HCT116 (cell line): ENCODE measurements around the gene SLC12A1. TPM values are rescaled to one million over a fixed set of nuclear protein-coding genes. Genes with fewer than 3 reads are reported as not detected.

Source experiments
- ATAC-seq: fragments of 200-7000 bp; cut with Tn5 transposase; 2 replicates; pipeline ENCODE4 v1.9.1; 2020; ENCODE audit warnings: mild to moderate bottlenecking, moderate library complexity
- BruUV-seq: library from RNA; stranded (reverse); fragments of 400-500 nt; replicated peaks from 2 replicates; lab custom pipeline; 2021; lab: Mats Ljungman, UMichigan
- CTCF ChIA-PET: fragments of 300-600 bp; sonication (Branson Sonifier 250); formaldehyde crosslinking; loops from one replicate; lab custom pipeline; 2021; ENCODE audit warnings: antibody characterized with exemption; lab: Charles Lee
- POLR2A ChIA-PET: fragments of 300-600, 350-600 bp; sonication (Branson Sonifier 250); formaldehyde crosslinking; loops from one replicate; lab custom pipeline; 2021; ENCODE audit warnings: antibody characterized with exemption; lab: Charles Lee
- RAD21 ChIA-PET, 2 experiments: fragments of 300-600 bp; sonication (Branson Sonifier 250); formaldehyde crosslinking; loops; one replicate each; lab custom pipeline; 2023; ENCODE audit warnings: low total read pairs in 2 of 2; ENCODE audit not compliant: uncharacterized antibody in 2 of 2, unreplicated experiment in 2 of 2, low non-redundant PET in 1 of 2; lab: Charles Lee
- DNase-seq: peaks from one replicate; pipeline ENCODE4 v3.0.0-alpha.2; 2010; ENCODE audit warnings: low read depth, low spot score
- H2AFZ ChIP-seq: fragments of 200-600 bp; shearing (Covaris generic), sonication (generic); 2 replicates; pipeline ENCODE4 v1.6.1; 2017; ENCODE audit warnings: low read depth, mixed run types, mixed read lengths, antibody characterized with exemption, low read length; ENCODE audit not compliant: poor library complexity, severe bottlenecking
- H3K27ac ChIP-seq: 2 replicates; pipeline ENCODE4 v1.5.1; 2012; ENCODE audit warnings: low read depth, low read length
- H3K27me3 ChIP-seq: fragments of 200-600 bp; sonication (generic); 2 replicates; pipeline ENCODE4 v1.6.1; 2016; ENCODE audit warnings: mixed run types, low read length, mixed read lengths; ENCODE audit not compliant: insufficient read depth
- H3K36me3 ChIP-seq, 2 experiments: fragments of 200-500 bp in 1 of 2; fragments of 200-600 bp in 1 of 2; sonication (Bioruptor generic) in 1 of 2; sonication (generic) in 1 of 2; 2 replicates each; pipeline versions ENCODE4 v1.5.1 to v1.6.1; 2014 to 2016; ENCODE audit warnings: low read length in 2 of 2, inconsistent platforms in 1 of 2, mixed read lengths in 1 of 2, mixed run types in 1 of 2; ENCODE audit not compliant: insufficient read depth in 2 of 2, control insufficient read depth in 1 of 2
- H3K4me1 ChIP-seq, 2 experiments: fragments of 200-600 bp in 1 of 2; sonication (generic) in 1 of 2; 2 replicates each; pipeline versions ENCODE4 v1.5.1 to v1.6.1; 2012 to 2017; ENCODE audit warnings: low read length in 2 of 2, inconsistent platforms in 1 of 2, mild to moderate bottlenecking in 1 of 2, mixed read lengths in 1 of 2, mixed run types in 1 of 2, moderate library complexity in 1 of 2; ENCODE audit not compliant: insufficient read depth in 2 of 2, control insufficient read depth in 1 of 2
- H3K4me2 ChIP-seq: fragments of 200-600 bp; sonication (generic); 2 replicates; pipeline ENCODE4 v1.6.1; 2017; ENCODE audit warnings: mixed run types, low read length, mixed read lengths
- H3K4me3 ChIP-seq, 2 experiments: fragments of 200-600 bp in 1 of 2; sonication (generic) in 1 of 2; replicated peaks in 1 of 2; 2 replicates each; pipeline ENCODE4 v1.5.1; 2011 to 2016; ENCODE audit warnings: low read length in 2 of 2, control low read depth in 1 of 2, low read depth in 1 of 2, mild to moderate bottlenecking in 1 of 2, mixed read lengths in 1 of 2, mixed run types in 1 of 2
- H3K79me2 ChIP-seq: fragments of 200-600 bp; sonication (generic); 2 replicates; pipeline ENCODE4 v1.6.1; 2017; ENCODE audit warnings: mild to moderate bottlenecking, mixed run types, low read length, moderate library complexity, mixed read lengths; ENCODE audit not compliant: insufficient read depth
- H3K9ac ChIP-seq: fragments of 200-600 bp; sonication (generic); 2 replicates; pipeline ENCODE4 v1.6.1; 2016; ENCODE audit warnings: low read length, mixed read lengths
- H3K9me2 ChIP-seq: fragments of 200-600 bp; sonication (generic), shearing (Covaris generic); 2 replicates; pipeline ENCODE4 v1.6.1; 2017; ENCODE audit warnings: mixed run types, mild to moderate bottlenecking, moderate library complexity; ENCODE audit not compliant: insufficient read depth
- H3K9me3 ChIP-seq, 2 experiments: fragments of 200-500 bp in 1 of 2; fragments of 200-600 bp in 1 of 2; sonication (Bioruptor generic) in 1 of 2; sonication (generic) in 1 of 2; 2 replicates each; pipeline ENCODE4 v1.6.1; 2014 to 2017; ENCODE audit warnings: low read length in 2 of 2, mixed read lengths in 2 of 2, inconsistent platforms in 1 of 2, low read depth in 1 of 2, mild to moderate bottlenecking in 1 of 2, mixed run types in 1 of 2, moderate library complexity in 1 of 2; ENCODE audit not compliant: control insufficient read depth in 1 of 2, insufficient read depth in 1 of 2
- H4K20me1 ChIP-seq: fragments of 200-600 bp; sonication (generic), shearing (Covaris generic); 2 replicates; pipeline ENCODE4 v1.6.1; 2017; ENCODE audit warnings: mixed run types, mild to moderate bottlenecking, moderate library complexity; ENCODE audit not compliant: insufficient read depth
- CEBPB ChIP-seq: IDR thresholded peaks from 2 replicates; pipeline ENCODE4 v1.6.1; 2012; ENCODE audit warnings: low read depth
- EZH2phosphoT487 ChIP-seq: fragments of 200-600 bp; IDR thresholded peaks from 2 replicates; pipeline ENCODE4 v1.6.1; 2018; ENCODE audit warnings: antibody characterized with exemption, borderline replicate concordance
- JUND ChIP-seq: IDR thresholded peaks from 2 replicates; pipeline ENCODE4 v1.6.1; 2012
- POLR2A ChIP-seq: IDR thresholded peaks from 2 replicates; pipeline ENCODE4 v1.7.0; 2011; ENCODE audit warnings: borderline replicate concordance; ENCODE audit not compliant: insufficient read depth, insufficient read length; ENCODE audit errors: extremely low read depth
- POLR2AphosphoS5 ChIP-seq: IDR thresholded peaks from 2 replicates; pipeline ENCODE4 v1.6.1; 2011; ENCODE audit warnings: mild to moderate bottlenecking, low read depth, low read length, moderate library complexity
- YY1 ChIP-seq: IDR thresholded peaks from 2 replicates; pipeline ENCODE4 v1.6.1; 2011; ENCODE audit warnings: low read length, low read depth, moderate library complexity, mild to moderate bottlenecking; ENCODE audit not compliant: insufficient replicate concordance; ENCODE audit errors: extremely low read depth
- ZFX ChIP-seq: fragments of 450-650 bp; IDR thresholded peaks from 2 replicates; pipeline ENCODE4 v1.6.1; 2017
- ZNF274 ChIP-seq: fragments of 200-500 bp; sonication (Bioruptor generic); IDR thresholded peaks from 2 replicates; pipeline ENCODE4 v1.6.1; 2014; ENCODE audit warnings: mild to moderate bottlenecking, low read depth, low read length, inconsistent platforms
- intact Hi-C: fragments of 100-400 bp; cut with micrococcal nuclease; formaldehyde crosslinking; loops from 2 replicates; pipeline ENCODE4 v1.10.0; 2022
- total RNA-seq: library from RNA; stranded (reverse); gene quantifications from one replicate; pipeline ENCODE4 v1.2.1, GENCODE V29; 2021; ENCODE audit not compliant: unreplicated experiment
- TF ChIP-seq, protein P1 (sequence below): IDR thresholded peaks from 2 replicates; pipeline ENCODE4 v1.6.1; 2011; ENCODE audit warnings: mild to moderate bottlenecking, low read length, moderate library complexity; ENCODE audit not compliant: insufficient replicate concordance; ENCODE audit errors: extremely low read depth
- TF ChIP-seq, protein P2 (sequence below): IDR thresholded peaks from 2 replicates; pipeline ENCODE4 v1.6.1; 2012; ENCODE audit warnings: low read depth
- TF ChIP-seq, protein P3 (sequence below): IDR thresholded peaks from 2 replicates; pipeline ENCODE4 v1.6.1; 2012

Gene SLC12A1
- total RNA-seq, 1 experiment from 2014 or later, result not detected

DNA sequence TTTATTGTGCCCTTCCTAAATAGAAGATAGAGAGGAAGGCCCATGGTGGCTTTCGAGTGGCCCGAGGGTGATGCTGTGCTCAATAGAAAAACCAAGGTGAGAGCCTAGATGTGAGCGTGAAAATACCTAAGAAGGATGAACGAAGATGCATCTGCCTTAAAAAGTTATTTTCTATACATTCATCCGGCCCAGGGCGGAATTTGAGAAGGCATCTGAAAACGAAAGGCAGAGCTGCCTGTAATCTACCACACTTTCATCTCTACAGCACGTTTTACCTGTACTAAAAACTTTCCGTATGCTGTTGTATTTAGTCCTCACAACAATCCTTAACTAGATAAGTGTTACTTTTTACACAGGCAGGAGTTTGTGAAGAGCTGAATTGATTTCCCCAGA lies 126.5 kb downstream of the SLC12A1 start:
- no peaks in the 10 kb centered on the region for H3K27me3 ChIP-seq
- CTCF ChIA-PET, result interaction anchor here (1.1 kb wide), 1 partner anchor 47 kb away, joined by 4 read pairs; no protein-coding TSS in a partner anchor
- peak overlapping the region; percentile 90 for H3K4me2 ChIP-seq
- H4K20me1 ChIP-seq, result no peaks in the 10 kb centered on the region
- peak overlapping the region; percentile 97; the same call in 1 of the 2 replicates for H3K27ac ChIP-seq
- POLR2A ChIA-PET, result no interaction called here
- H3K36me3 ChIP-seq, result peaks cover 13 to 23% of the 10 kb centered on the region in 2 experiments; a peak in 3 of 4 replicates
- peaks cover 13 to 20% of the 10 kb centered on the region in 2 experiments; a peak in 3 of 4 replicates for H3K4me1 ChIP-seq
- H2AFZ ChIP-seq, result no peak overlapping the region
- no peaks in the 10 kb centered on the region for H3K9me2 ChIP-seq
- ATAC-seq, result no peak
- RAD21 ChIA-PET, result no interaction called here
- peak overlapping the region; percentile 82 to 85 for H3K4me3 ChIP-seq
- peak overlapping the region; percentile 96 for H3K9ac ChIP-seq
- no peak for TF ChIP-seq POLR2A
- TF ChIP-seq CEBPB, result no peak
- TF ChIP-seq, protein P1, sequence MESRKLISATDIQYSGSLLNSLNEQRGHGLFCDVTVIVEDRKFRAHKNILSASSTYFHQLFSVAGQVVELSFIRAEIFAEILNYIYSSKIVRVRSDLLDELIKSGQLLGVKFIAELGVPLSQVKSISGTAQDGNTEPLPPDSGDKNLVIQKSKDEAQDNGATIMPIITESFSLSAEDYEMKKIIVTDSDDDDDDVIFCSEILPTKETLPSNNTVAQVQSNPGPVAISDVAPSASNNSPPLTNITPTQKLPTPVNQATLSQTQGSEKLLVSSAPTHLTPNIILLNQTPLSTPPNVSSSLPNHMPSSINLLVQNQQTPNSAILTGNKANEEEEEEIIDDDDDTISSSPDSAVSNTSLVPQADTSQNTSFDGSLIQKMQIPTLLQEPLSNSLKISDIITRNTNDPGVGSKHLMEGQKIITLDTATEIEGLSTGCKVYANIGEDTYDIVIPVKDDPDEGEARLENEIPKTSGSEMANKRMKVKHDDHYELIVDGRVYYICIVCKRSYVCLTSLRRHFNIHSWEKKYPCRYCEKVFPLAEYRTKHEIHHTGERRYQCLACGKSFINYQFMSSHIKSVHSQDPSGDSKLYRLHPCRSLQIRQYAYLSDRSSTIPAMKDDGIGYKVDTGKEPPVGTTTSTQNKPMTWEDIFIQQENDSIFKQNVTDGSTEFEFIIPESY, result no peak
- DNase-seq, result no peak
- H3K9me3 ChIP-seq, result no peaks in the 10 kb centered on the region
- intact Hi-C loops, result no loop called here
- H3K79me2 ChIP-seq, result peaks cover 49% of the 10 kb centered on the region
- TSS peak; percentile 62 for BruUV-seq

GRCh38 chr15:48333540-48333939 lies 127.4 kb downstream of the SLC12A1 start:
- intact Hi-C loops, result no loop called here
- ATAC-seq, result no peak
- H3K27ac ChIP-seq, result no peak overlapping the region
- TF ChIP-seq CEBPB, result no peak
- no peak for TF ChIP-seq ZFX
- TF ChIP-seq, protein P2, sequence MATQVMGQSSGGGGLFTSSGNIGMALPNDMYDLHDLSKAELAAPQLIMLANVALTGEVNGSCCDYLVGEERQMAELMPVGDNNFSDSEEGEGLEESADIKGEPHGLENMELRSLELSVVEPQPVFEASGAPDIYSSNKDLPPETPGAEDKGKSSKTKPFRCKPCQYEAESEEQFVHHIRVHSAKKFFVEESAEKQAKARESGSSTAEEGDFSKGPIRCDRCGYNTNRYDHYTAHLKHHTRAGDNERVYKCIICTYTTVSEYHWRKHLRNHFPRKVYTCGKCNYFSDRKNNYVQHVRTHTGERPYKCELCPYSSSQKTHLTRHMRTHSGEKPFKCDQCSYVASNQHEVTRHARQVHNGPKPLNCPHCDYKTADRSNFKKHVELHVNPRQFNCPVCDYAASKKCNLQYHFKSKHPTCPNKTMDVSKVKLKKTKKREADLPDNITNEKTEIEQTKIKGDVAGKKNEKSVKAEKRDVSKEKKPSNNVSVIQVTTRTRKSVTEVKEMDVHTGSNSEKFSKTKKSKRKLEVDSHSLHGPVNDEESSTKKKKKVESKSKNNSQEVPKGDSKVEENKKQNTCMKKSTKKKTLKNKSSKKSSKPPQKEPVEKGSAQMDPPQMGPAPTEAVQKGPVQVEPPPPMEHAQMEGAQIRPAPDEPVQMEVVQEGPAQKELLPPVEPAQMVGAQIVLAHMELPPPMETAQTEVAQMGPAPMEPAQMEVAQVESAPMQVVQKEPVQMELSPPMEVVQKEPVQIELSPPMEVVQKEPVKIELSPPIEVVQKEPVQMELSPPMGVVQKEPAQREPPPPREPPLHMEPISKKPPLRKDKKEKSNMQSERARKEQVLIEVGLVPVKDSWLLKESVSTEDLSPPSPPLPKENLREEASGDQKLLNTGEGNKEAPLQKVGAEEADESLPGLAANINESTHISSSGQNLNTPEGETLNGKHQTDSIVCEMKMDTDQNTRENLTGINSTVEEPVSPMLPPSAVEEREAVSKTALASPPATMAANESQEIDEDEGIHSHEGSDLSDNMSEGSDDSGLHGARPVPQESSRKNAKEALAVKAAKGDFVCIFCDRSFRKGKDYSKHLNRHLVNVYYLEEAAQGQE, result no peak
- TF ChIP-seq, protein P3, sequence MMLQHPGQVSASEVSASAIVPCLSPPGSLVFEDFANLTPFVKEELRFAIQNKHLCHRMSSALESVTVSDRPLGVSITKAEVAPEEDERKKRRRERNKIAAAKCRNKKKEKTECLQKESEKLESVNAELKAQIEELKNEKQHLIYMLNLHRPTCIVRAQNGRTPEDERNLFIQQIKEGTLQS, result no peak
- no peak for TF ChIP-seq ZNF274
- TF ChIP-seq POLR2AphosphoS5, result no peak
- no peak for TF ChIP-seq YY1
- TF ChIP-seq EZH2phosphoT487, result no peak
- TF ChIP-seq JUND, result no peak

More at GRCh38 chr15:48333540-48333939, 127.4 kb downstream of the SLC12A1 start:
- Histone ChIP-seq H3K4me1 (peaks cover 13 to 20% of the 10 kb centered on the region in 2 experiments; a peak in 3 of 4 replicates), H2AFZ (no peak overlapping the region), H3K9me3 (no peaks in the 10 kb centered on the region), H4K20me1 (no peaks in the 10 kb centered on the region), H3K9ac (peak overlapping the region; percentile 96), H3K4me2 (peak overlapping the region; percentile 90), H3K4me3 (peak overlapping the region; percentile 82 to 85; a peak in 3 of 4 replicates), H3K9me2 (no peaks in the 10 kb centered on the region), H3K36me3 (peaks cover 16 to 32% of the 10 kb centered on the region in 2 experiments; a peak in 3 of 4 replicates), H3K79me2 (peaks cover 57% of the 10 kb centered on the region), H3K27me3 (no peaks in the 10 kb centered on the region)
- RAD21 ChIA-PET, result no interaction called here
- DNase-seq, result no peak
- BruUV-seq, result no TSS peak
- CTCF ChIA-PET, result no interaction called here
- POLR2A ChIA-PET, result no interaction called here
